ENCODE measurements around the gene AEN.
A peak's percentile ranks its signal among the peaks of the same experiment; 100 is the strongest.

The AEN gene, protein sequence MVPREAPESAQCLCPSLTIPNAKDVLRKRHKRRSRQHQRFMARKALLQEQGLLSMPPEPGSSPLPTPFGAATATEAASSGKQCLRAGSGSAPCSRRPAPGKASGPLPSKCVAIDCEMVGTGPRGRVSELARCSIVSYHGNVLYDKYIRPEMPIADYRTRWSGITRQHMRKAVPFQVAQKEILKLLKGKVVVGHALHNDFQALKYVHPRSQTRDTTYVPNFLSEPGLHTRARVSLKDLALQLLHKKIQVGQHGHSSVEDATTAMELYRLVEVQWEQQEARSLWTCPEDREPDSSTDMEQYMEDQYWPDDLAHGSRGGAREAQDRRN
- 37.5 to 150 (median 65.1) reads per million in 4 experiments for total RNA-seq

DNA sequence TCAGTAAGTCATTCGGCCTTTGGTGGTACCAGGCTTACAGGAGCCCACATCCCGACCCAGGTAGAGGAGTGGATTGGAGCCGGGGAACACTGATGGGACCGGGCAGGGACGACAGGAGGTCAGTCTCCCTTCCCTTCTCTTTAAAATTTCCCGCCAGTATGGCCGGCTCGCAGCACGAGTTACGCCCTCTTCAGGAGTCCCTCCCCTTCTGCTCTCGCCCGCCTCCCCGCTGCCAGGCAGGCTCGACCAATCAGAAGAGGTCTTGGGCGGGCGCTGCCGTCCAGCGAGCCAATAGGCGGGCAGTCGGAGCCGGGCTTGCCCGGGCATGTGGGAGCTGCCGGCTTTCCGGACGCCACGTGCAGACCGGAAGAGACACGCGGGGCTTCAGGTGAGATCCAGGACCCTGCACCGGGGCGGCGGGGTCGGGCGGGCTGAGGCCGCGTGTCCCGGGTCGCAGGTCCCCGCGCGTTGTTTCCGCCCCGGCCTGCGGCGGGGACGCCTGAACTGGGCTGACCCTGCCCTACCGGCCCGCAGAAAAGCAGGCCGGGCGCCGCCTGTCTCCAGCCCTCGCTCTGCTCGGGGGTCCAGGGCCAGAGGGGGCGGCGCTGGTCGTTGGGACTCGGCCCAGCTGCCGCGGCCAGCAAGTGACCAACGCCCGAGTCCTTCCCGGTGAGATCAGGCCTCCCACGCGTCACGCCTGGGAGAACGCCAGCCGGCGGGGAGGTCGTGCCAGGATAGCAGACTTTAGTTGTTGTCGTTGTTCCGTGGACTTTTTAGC lies at the start of gene AEN:
Gene AEN (plus strand): TSS at position 346 of the 778 bp plus-strand sequence. CDS start 4,870 bp downstream, outside the sequence.
- peak; percentile 89 for DNase-seq

DNA sequence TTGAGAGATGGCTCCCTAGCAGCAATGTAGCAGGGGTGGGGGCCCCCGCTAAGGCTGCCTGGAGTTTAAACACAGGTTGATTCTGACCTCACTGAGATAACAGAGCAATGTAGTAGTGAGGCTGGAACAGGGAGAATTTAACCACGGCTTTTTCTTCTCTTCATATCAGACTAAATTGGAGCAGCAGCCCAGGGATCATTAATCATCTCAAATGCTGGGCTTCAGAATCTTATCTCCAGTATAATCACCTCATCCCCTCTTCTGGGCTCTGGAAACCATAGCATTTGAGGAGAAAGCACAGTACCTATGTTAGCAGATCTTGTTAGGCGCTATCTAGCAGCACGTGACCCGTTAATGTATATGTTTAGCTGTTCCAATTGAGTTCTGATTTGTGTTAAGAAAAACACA lies 49.3 kb upstream of the AEN start:
- no peak for DNase-seq

DNA sequence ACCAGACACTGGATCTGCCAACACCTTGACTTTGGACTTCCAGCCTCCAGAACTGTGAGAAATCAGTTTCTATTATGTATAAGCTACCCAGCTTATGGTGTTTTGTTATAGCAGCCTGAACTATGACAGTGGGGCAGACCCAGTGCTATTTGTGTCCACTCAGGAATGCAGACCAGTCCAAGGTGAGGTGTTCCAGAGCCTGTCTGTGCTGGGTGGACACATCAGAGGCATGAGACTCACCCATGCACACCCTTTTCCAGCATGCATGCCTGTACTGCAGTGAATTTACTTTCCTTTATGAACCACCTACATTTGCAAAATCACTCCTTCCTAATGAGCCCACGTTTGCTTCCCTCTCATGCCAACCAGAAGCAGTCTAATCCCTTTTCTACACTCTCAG lies 47.1 kb upstream of the AEN start:
- no peak for DNase-seq

DNA sequence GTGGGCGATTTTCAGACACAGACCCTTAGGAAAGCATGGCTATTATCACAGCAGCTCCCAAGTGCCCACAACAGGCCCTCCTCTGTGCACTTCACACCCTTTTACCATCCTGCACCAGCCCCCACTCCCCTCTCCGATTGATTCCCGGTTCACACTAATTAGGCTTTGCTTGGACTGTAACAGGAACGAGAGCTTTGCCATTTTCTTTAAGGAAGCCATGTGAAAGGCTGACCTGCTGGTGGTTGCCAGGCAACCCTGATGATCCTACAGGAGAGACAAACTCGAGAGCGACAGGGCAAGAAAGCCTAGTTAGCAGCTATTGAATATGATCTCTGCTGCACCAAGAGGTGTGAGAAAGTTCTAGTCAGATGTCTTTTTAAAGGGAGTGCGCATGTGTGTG lies 46.5 kb upstream of the AEN start:
- DNase-seq, result no peak

DNA sequence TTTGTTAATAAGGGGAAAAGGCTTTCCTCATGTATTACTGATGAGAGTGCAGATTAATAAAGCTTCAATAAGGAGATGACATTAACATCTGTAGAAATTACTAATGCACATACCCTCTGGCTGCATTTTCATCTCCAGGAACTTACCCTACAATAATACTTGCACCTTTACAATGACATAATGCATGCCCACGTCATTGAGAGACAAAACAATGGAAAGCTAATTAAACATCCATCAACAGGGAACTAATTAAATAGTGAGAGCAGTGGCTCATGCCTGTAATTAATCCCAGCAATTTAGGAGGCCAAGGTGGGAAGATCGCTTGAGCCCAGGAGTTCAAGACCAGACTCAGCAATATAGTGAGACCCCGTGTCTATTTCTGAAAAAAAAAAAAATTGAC lies 41.8 kb upstream of the AEN start:
- DNase-seq, result no peak

DNA sequence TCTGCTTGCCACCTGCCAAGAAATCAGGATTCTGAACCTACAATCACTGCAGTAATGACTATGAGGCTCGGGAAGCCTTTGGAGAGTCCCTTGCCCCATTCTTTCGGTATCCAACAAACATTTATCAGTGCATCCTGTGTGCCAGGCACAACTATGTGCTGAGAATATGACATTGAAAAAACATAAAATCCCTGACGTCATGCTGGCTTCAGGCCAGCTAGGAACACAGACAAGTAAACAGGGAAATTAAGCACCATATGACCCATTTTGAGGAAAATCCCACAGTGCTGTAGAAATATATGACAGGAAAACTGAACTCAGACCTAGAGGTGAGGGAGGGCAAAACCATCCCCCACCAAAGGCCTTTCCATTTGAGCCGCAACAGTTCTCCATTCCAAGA lies 40.6 kb upstream of the AEN start:
- DNase-seq, result no peak

DNA sequence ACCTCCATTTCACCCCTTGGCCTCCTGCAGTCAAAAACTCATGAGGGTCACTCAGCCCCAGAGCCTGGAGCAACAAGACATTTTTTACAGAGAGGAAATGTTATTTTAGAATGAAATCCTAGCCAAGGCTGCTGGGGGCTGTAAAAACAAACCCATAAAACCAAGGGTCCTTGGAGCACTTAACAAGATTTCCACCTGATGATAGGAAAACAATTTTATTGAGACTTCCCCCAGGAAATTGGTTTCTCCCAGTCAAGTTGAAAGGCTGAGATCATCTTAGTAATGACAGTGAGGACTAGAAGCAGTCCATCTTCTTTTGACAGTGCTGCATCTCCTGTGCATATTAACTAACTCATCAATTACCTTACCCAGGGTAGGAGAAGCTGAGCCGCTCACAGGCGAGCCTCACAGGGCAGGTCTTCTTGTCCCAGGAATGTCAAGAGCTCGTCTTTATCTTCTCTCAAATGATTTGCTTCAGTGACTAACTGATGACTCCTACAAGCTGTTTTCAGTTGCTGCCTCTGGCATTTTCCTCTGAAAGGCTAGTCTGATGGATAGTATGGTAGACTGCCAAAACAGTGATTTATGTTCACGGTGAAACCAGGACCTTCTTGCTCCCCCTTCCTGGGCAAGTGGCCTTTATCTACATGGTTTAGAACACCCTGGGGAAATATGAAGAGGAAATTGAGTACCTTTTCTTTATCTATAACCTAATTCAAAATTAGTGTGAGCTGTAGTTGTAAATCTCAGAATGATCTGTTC lies 34.6 kb upstream of the AEN start:
- DNase-seq, result no peak

DNA sequence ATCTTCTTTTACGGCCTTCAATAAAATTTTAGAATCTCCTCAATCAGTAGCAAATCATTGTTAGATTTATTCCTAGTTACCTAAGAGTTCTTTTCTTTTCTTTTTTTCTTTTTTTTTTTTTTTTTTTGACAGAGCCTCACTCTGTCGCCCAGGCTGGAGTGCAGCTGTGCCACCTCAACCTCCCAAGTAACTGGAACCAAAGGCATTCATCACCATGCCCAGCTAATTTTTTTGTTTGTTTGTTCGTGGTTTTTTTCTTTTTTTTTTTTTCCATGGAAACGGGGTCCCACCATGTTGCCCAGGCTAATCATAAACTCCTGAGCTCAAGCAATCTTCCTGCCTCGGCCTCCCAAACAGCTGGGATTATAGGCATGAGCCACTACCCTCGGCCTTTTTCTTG lies 30.4 kb upstream of the AEN start:
- no peak for DNase-seq

DNA sequence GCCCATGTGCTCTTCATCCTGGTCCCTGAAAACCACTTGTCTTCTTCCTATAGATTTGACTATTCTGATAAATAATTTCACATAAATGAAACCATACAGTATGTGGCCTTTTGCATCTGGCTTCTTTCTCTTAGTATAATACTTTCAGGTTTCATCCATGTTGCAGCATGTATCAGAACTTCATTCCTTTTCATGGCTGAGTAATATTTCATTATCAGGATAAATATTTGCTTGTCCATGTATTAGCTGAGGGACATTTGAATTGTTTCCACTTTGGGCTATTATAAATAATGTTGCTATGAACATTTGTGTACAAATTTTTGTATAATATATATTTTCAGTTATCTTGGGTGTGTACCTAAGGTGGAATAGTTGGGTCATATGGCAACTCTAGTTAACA lies 29.8 kb upstream of the AEN start:
- DNase-seq, result no peak

DNA sequence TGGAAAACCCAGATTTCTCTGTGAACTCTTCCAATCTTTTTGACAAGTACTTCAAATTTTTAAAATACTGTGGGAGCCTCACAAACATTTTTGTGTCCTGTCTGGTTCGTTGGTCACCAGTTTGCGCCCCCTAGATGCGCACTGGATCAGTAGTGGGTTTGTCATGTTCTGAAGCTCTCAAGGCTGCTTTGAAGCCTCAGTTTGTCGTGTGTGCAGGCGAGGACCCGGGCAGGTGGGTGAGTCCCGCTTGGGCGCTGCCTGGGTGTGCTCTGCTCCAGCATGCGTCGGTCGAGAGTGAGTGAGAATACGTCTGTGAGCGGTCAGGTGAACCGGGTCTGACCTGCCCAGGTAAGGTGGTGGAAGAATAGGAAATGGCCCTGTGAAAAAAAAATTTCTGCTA lies 17.3 kb upstream of the AEN start:
- DNase-seq, result no peak

DNA sequence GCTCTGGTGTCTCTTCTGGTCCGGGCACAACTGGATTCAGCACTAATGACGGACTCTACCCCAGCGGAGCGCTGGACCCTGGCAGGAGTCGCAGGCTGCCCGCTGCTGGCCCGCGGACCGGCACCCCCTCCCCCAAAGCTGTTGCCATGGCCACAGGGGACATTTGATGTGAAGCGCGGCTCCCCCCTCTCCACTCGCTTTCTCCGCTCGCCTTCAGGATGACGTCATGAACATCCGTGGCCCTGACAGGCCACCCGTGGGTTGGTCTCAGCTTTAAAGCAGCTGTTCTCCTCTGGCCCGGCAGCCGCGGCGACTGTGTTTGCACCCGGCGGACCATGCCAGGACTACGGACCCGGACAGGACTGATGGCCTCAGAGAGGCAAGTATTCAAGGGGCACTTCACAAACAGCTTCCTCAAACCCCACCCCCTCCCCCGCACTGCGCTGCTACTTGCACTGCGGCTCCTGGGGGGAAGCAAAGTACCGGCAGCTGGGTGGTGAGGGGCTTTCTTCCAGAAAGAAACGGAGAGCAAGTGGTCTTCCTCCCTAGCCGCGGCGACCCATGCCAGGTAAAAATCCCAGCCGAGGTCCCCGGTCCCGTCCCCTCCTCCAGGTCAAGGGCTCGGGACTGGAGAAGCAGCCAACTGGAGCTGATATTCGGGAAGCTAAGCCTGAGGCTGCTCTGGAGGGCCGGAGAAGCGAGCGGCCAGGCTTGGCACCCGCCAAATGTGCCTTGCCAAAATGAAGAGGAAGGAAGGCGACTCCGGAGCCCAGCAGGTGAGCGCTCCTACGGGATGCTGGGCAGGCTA lies 16.6 kb upstream of the AEN start:
- no peak for DNase-seq

DNA sequence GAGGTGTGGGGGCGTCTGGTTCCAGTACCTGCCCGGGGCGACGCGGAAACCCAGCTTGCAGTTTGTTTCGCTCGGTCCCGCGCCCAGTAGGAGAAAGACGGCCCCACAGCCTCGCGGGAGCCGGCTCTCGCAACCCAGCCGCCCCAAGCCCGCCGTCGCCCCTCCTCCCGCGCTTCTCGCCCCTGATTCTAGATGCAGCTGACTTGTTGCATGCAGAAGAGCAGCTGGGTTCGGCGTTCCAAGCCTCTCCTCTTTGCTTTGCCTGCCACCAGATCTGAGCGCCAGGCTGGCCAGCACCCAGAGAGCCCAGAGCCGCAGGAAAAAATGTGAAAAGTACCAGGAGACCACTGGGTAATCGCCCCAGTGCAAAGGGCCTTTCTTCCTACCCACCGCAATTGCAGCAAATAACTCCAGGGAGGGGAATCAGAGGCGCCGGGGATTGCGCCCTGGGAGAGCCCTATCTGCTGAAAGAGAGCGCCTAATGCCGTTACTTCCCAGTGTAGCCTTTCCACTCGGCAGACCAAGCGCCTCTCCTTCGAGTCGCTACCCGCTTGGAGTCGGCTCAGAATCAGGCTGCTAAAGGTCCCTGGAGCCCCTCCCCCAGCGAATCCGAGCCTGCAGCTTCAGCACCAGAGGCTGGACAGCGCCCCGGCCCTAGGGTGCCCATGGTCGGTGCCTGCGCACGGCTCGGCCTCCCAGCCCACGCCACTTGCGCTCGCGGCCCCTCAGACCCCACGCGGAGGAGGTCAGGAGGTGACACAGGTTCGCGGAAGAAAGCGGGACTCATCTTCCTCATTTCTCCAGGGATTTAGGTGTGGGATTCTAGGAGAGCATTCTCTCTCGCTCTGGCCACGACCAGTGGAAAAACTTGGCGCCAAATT lies 15.7 kb upstream of the AEN start:
- peak; percentile 26 for DNase-seq

DNA sequence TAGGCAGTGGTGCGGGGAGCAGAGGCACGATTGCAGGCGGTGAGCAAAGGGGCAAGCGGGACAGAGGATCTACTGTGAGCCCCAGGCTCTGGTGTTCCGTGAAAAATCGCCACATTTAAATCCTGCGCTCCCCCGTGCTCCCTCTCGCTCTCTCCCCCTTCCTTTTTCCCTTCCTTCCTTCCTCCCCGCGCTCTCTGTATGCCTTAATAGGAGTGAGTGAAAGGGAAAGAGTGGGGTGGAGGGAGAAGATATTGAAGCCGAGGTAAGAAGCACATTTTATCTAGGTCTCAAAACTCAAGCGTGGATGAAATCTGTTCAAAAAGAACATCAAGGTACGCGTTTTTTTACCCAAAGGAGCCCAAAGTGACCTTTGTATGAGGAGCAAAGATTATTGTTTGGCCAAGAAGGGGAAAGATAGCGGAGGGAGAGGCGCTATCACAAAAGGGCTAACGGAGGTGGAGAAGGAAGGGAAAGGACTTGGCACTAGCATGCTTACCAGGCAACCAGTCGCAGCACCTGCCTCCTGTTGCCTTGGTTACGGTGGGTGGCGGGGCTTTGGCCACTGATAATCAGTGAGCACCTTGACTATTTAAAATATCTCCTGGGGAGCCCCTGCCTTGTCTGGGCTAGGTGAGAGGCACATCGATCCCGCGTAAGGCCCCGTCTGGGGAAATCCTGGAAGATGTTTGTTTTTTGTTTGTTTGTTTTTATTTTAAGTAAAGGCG lies 14.9 kb upstream of the AEN start:
- DNase-seq, result no peak

DNA sequence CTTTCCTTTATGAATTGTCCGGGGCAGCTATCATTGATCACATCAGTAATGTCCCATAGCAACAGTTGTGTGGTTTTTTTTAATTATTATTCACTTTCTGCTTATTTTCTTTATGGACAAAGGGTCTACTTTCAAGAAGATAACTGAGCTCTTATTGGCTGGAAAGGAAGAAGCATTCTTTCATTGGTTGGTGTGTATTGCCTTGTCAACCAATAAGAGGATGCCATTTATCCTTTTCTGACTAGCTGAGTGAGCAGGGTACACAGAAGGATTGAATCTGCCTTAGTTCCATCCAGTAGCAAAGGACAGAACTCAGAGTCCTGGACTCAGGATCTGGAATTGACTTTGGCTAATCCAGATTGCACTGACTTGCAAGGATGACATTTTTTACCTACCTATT lies 13.2 kb upstream of the AEN start:
- DNase-seq, result no peak

DNA sequence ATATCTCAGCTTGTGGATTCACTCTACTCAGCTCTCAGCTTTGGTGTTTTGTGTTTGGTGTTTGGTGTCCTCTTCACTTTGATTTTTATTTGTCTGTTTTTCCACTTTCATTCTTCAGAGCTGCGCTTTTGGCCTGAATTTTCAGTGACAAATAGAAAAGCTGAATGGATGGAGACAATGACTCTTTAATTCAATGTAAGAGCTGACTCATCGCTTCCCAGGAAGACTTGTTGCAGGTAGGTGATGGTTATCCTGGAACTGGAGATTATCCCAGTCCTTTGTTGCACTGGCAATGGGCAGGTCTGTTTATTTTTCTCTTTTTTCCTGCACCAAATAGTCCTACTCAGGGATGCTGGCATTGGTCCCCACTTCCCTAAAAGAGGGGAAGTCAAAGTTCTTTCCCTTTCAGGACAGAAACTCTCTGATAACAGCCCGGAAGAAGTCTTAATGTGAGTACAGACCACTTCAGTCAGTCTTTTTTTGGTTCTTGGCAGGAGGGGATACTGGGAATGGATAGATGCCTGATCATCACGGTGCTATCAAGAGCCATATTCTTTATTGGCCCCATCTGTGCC lies 12.4 kb upstream of the AEN start:
- DNase-seq, result no peak

DNA sequence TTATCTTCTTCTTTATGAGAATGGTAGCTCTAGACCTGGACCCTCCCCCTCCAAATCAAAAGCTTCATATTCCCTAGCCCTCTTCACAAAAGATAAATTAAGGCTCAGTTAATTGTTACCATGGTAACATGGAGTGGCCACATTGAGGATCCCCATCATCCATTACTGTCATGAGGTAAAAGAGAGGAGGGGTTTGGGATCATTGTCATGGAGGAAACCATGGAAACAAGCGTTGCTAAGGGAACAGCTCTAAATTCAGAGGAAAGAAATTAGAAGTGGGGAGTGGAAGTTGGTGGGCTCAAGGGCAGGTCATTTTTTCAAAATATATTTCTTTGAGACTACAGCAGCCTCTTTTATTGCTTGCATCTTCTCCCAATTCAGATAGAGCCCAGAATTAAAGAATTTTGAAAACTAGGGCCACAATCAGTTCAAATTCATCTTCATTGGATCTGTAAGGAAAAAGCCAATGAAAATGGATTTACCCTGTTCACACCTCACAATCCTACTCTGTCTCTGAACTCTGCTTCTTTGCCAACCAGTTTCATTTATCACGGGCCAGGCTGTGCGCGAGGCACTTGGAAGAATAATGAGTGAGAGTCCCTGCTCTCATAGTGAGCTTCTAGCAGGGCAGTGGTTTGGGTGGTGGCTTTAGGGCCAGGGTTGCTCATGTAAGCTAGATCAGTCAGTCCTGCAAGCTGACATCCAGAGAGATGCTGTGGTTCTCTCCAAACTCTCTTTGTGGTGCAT lies 11.6 kb upstream of the AEN start:
- DNase-seq, result no peak

DNA sequence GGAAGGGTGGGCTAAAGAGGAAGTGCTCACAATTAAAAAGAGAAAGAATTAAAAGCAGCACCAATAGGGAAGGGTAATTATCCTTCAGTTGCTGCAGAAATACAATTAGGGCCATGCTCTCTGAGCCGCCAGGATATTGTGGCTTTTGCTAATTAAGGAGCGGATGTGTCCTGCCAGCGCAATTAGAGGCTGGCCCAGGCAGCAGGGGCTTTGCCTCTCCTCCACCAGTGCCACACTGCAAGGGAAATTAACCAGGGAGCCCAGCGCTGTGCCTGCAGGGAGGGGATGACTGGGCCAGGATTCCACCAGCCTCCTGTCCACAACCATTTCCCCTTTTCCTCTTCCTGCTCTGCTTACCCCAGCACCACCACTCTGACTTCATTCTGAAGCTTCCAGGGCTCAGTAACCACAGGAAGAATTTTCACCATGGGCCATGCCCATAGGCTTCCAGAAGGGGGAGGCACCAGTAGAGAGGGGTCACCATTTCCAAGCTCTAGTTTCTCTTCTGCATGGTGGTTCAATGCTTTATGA lies 10.4 kb upstream of the AEN start:
- no peak for DNase-seq

DNA sequence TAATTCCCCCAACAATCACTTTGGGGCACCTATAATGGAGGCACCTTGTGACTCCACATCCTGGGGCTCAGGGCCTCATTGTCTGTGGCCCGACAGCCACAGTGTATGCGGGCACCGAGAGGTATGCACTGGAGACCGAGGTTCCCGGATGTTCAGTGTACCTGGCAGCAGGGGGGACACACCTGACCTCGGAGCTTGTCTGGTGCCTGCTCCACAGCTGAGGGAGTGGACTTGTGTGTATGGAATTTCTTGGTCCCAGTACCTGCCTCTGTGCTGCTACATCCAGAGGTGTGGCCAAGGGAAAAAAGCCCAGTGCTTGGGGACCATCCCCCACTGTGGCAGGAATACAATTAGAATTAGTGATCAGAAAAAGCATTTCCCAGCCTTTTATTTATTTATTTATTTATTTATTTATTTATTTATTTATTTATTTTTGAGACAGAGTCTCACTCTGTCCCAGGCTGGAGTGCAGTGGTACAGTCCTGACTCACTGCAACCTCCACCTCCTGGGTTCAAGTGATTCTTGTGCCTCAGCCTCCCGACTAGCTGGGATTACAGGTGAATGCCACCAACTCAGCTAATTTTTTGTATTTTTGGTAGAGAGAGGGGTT lies 8.8 kb upstream of the AEN start:
- no peak for DNase-seq

Data from effector CD8-positive, alpha-beta T cell (primary cell).